ENCODE measurements around the gene ATP6V0C.
A peak's percentile ranks its signal among the peaks of the same experiment; 100 is the strongest.

ATP6V0C gene

GRCh38 chr16:2528161-2529060 lies 14.7 kb downstream of the ATP6V0C start:
- H4K91ac ChIP-seq (ENCODE audit: low read depth, low read length, poor library complexity), result no peak overlapping the region
- no peak overlapping the region for H3K18ac ChIP-seq (ENCODE audit: low read length)
- no peak overlapping the region for H2BK120ac ChIP-seq (ENCODE audit: low read depth, low read length)
- H3K79me1 ChIP-seq (ENCODE audit: low read depth, low read length), result peaks cover 7% of the 10 kb centered on the region
- H3K23ac ChIP-seq (ENCODE audit: low read depth, low read length, poor library complexity), result peak overlapping the region; percentile 65
- H3K27me3 ChIP-seq (ENCODE audit: control insufficient read depth in 3 of 3, insufficient read depth in 3 of 3, low read depth in 1 of 3, low read length in 3 of 3), result peaks cover 0 to 2% (median 0%) of the 10 kb centered on the region in 3 experiments
- no peak for DNase-seq (ENCODE audit: low spot score)
- no CpG with 5 or more reads among the region's 36 CpGs for WGBS, 2 donors (ENCODE audit: extremely low coverage in 2 of 2, insufficient read length in 2 of 2, insufficient replicate concordance in 1 of 2)
- no peak overlapping the region for H2BK15ac ChIP-seq (ENCODE audit: low read length)
- H2BK12ac ChIP-seq (ENCODE audit: low read length), result no peak overlapping the region
- no peak overlapping the region for H2AFZ ChIP-seq (ENCODE audit: low read length)
- H3K36me3 ChIP-seq (replicated peaks in 1 of 2; ENCODE audit: control insufficient read depth in 2 of 2, insufficient read depth in 2 of 2, low read length in 2 of 2), result peaks cover 17 to 48% of the 10 kb centered on the region in 2 donors
- no peak overlapping the region for H3K9ac ChIP-seq (ENCODE audit: low read depth, low read length, poor library complexity)
- peak overlapping the region; percentile 39 for H2BK5ac ChIP-seq (ENCODE audit: low read length)
- no peak overlapping the region for H2AK5ac ChIP-seq (ENCODE audit: low read depth, low read length)
- H3K4me3 ChIP-seq (ENCODE audit: low read length in 2 of 2), result peak overlapping the region in 1 of 2 donors; percentile 13
- H3K4ac ChIP-seq (ENCODE audit: low read length), result no peak overlapping the region
- H3K4me2 ChIP-seq (ENCODE audit: insufficient read depth, low read length, poor library complexity, severe bottlenecking), result no peak overlapping the region
- peak overlapping the region; percentile 65 for H4K8ac ChIP-seq (ENCODE audit: low read depth, low read length)
- no peak overlapping the region for H3K14ac ChIP-seq (ENCODE audit: low read length)
- H3K27ac ChIP-seq (replicated peaks; ENCODE audit: low read length), result no peak overlapping the region
- H3K4me1 ChIP-seq (ENCODE audit: control insufficient read depth in 2 of 2, insufficient read depth in 1 of 2, low read depth in 1 of 2, low read length in 2 of 2), result peaks cover 6 to 15% of the 10 kb centered on the region in 2 donors
- no peaks in the 10 kb centered on the region for H3K9me3 ChIP-seq (replicated peaks in 1 of 2; ENCODE audit: control insufficient read depth in 2 of 2, insufficient read depth in 1 of 2, low read depth in 1 of 2, low read length in 2 of 2)

DNA sequence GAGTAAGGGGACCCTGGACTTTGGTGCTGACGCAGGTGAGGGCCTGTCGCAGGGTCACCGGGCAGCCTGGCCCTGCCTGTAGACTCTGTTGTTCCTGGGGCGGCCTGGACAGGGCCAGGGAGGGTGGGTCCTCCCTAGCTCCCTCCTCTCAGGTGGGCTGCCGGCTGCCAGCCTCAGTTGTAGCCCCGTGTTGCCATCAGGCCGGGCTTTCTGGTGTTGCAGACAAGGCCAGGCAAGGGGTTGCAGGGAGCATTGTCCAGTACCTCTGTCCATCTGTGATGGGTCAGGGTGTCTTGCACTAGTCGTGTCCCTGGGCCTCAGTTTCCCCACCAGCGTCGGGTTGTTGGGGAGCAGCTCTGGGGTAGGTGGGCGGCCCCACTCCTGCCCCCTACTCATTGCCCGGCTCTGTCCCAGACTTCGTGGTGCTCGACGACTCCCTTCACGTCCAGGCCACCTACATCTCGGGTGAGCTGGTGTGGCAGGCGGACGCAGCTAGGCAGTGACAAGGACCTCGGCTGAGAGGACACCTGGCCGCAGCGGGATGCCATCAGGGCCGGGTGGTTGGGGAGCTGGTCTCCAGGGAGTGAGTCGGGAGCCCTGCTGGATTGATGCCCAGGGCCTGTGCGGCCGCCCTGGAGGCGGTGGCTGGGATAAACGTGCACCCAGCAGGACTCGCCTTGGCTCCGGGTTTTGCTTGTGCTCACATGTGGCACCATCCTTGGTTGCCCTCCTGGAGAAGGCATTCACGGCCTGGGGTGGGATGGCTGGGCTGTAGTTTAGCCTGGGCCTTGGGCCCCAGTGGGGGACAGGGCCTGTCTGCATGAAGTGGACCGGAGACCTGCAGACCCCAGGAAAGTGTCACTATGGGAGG lies 15.5 kb downstream of the ATP6V0C start:
- H4K8ac ChIP-seq (ENCODE audit: low read depth, low read length), result no peak overlapping the region
- no peak overlapping the region for H2AK5ac ChIP-seq (ENCODE audit: low read depth, low read length)
- H3K23ac ChIP-seq (ENCODE audit: low read depth, low read length, poor library complexity), result no peak overlapping the region
- H3K79me1 ChIP-seq (ENCODE audit: low read depth, low read length), result peaks cover 7% of the 10 kb centered on the region
- no peak overlapping the region for H3K4ac ChIP-seq (ENCODE audit: low read length)
- WGBS, 2 donors (ENCODE audit: extremely low coverage in 2 of 2, insufficient read length in 2 of 2, insufficient replicate concordance in 1 of 2), result no CpG with 5 or more reads among the region's 32 CpGs
- H3K4me2 ChIP-seq (ENCODE audit: insufficient read depth, low read length, poor library complexity, severe bottlenecking), result no peak overlapping the region
- H3K36me3 ChIP-seq (replicated peaks in 1 of 2; ENCODE audit: control insufficient read depth in 2 of 2, insufficient read depth in 2 of 2, low read length in 2 of 2), result peaks cover 14 to 40% of the 10 kb centered on the region in 2 donors
- H3K4me1 ChIP-seq (ENCODE audit: control insufficient read depth in 2 of 2, insufficient read depth in 1 of 2, low read depth in 1 of 2, low read length in 2 of 2), result peaks cover 6 to 15% of the 10 kb centered on the region in 2 donors
- H3K27ac ChIP-seq (replicated peaks; ENCODE audit: low read length), result no peak overlapping the region
- no peak overlapping the region for H2BK120ac ChIP-seq (ENCODE audit: low read depth, low read length)
- H4K91ac ChIP-seq (ENCODE audit: low read depth, low read length, poor library complexity), result no peak overlapping the region
- H3K27me3 ChIP-seq (ENCODE audit: control insufficient read depth in 3 of 3, insufficient read depth in 3 of 3, low read depth in 1 of 3, low read length in 3 of 3), result peaks cover 0 to 2% (median 0%) of the 10 kb centered on the region in 3 experiments
- peak overlapping the region in 1 of 2 donors; percentile 26 for H3K4me3 ChIP-seq (ENCODE audit: low read length in 2 of 2)
- H2AFZ ChIP-seq (ENCODE audit: low read length), result no peak overlapping the region
- H3K9ac ChIP-seq (ENCODE audit: low read depth, low read length, poor library complexity), result peak overlapping the region; percentile 81
- no peak for DNase-seq (ENCODE audit: low spot score)
- H3K14ac ChIP-seq (ENCODE audit: low read length), result no peak overlapping the region
- H2BK12ac ChIP-seq (ENCODE audit: low read length), result no peak overlapping the region
- H3K18ac ChIP-seq (ENCODE audit: low read length), result no peak overlapping the region
- H2BK15ac ChIP-seq (ENCODE audit: low read length), result no peak overlapping the region
- no peaks in the 10 kb centered on the region for H3K9me3 ChIP-seq (replicated peaks in 1 of 2; ENCODE audit: control insufficient read depth in 2 of 2, insufficient read depth in 1 of 2, low read depth in 1 of 2, low read length in 2 of 2)
- peak overlapping the region; percentile 24 for H2BK5ac ChIP-seq (ENCODE audit: low read length)

GRCh38 chr16:2529961-2530628 lies 16.3 kb downstream of the ATP6V0C start:
- H2AK5ac ChIP-seq (ENCODE audit: low read depth, low read length), result peak overlapping the region; percentile 92
- peak overlapping the region; percentile 47 for H3K14ac ChIP-seq (ENCODE audit: low read length)
- no peak overlapping the region for H3K4me2 ChIP-seq (ENCODE audit: insufficient read depth, low read length, poor library complexity, severe bottlenecking)
- H4K91ac ChIP-seq (ENCODE audit: low read depth, low read length, poor library complexity), result no peak overlapping the region
- no peak overlapping the region for H2BK5ac ChIP-seq (ENCODE audit: low read length)
- WGBS, 2 donors (ENCODE audit: extremely low coverage in 2 of 2, insufficient read length in 2 of 2, insufficient replicate concordance in 1 of 2), result no CpG with 5 or more reads among the region's 15 CpGs
- H3K27ac ChIP-seq (replicated peaks; ENCODE audit: low read length), result no peak overlapping the region
- no peak overlapping the region for H2BK12ac ChIP-seq (ENCODE audit: low read length)
- no peak overlapping the region for H3K4ac ChIP-seq (ENCODE audit: low read length)
- H4K8ac ChIP-seq (ENCODE audit: low read depth, low read length), result no peak overlapping the region
- H3K9me3 ChIP-seq (replicated peaks in 1 of 2; ENCODE audit: control insufficient read depth in 2 of 2, insufficient read depth in 1 of 2, low read depth in 1 of 2, low read length in 2 of 2), result no peaks in the 10 kb centered on the region
- peaks cover 7% of the 10 kb centered on the region for H3K79me1 ChIP-seq (ENCODE audit: low read depth, low read length)
- H3K18ac ChIP-seq (ENCODE audit: low read length), result no peak overlapping the region
- no peak overlapping the region for H2AFZ ChIP-seq (ENCODE audit: low read length)
- peaks cover 0 to 2% (median 0%) of the 10 kb centered on the region in 3 experiments for H3K27me3 ChIP-seq (ENCODE audit: control insufficient read depth in 3 of 3, insufficient read depth in 3 of 3, low read depth in 1 of 3, low read length in 3 of 3)
- H3K36me3 ChIP-seq (replicated peaks in 1 of 2; ENCODE audit: control insufficient read depth in 2 of 2, insufficient read depth in 2 of 2, low read length in 2 of 2), result peaks cover 12 to 33% of the 10 kb centered on the region in 2 donors
- peaks cover 6 to 15% of the 10 kb centered on the region in 2 donors for H3K4me1 ChIP-seq (ENCODE audit: control insufficient read depth in 2 of 2, insufficient read depth in 1 of 2, low read depth in 1 of 2, low read length in 2 of 2)
- H3K23ac ChIP-seq (ENCODE audit: low read depth, low read length, poor library complexity), result no peak overlapping the region
- H3K4me3 ChIP-seq (ENCODE audit: low read length in 2 of 2), result no peak overlapping the region
- no peak overlapping the region for H2BK15ac ChIP-seq (ENCODE audit: low read length)
- H3K9ac ChIP-seq (ENCODE audit: low read depth, low read length, poor library complexity), result no peak overlapping the region
- DNase-seq (ENCODE audit: low spot score), result no peak
- no peak overlapping the region for H2BK120ac ChIP-seq (ENCODE audit: low read depth, low read length)
